ENCODE measurements around the gene SLC25A10.

Gene SLC25A10

DNA sequence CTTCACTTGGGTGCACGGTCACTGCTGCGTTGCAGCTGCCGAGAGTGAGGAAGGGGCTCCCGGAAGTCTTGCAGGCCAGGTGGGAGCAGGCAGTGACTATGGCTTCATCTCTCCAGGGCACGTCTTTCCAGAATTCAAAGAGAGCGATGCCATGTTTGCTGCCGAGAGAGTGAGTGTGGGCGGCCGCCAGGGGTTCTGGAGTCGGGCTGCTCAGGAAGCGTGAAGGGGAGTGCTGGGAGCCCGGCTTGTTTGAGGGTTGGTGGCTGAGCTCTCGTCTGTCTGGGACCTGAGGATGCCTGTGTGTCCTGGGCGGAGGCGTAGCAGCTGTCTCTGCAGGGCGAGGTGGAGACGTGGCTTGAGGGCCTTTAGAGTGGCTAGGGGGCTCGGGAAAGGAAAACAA is 22.0 kb upstream of the SLC25A10 start:
- Histone ChIP-seq H3K4me1 (ENCODE audit: control insufficient read depth, insufficient read depth, low read length) (peaks cover 6% of the 10 kb centered on the region), H3K9me3 (ENCODE audit: control insufficient read depth, low read length) (no peaks in the 10 kb centered on the region)

DNA sequence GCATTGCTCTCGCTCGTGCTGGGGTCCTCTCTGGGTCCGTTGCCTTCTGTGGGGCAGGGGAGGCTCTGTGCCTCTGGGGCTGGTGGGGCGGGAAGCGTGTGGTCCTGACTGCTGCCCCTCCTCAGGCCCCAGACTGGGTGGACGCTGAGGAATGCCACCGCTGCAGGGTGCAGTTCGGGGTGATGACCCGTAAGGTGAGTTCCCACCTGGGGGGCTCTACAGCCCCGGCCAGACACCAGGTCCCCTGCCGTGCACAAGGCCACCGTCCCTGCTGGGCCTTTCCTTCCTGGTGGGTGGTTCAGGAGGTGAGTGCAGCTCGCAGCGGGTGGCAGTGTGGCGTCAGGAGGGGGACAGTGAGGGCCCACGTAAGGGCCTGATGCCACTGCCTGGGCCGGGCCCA is 21.5 kb upstream of the SLC25A10 start:
- peaks cover 96% of the 10 kb centered on the region for H3K36me3 ChIP-seq (ENCODE audit: control insufficient read depth, insufficient read depth, low read length, severe bottlenecking)

More for the DNA sequence above, 22.0 kb upstream of the SLC25A10 start:
- peaks cover 91% of the 10 kb centered on the region for H3K36me3 ChIP-seq (ENCODE audit: control insufficient read depth, insufficient read depth, low read length, severe bottlenecking)
- no peaks in the 10 kb centered on the region for H3K27me3 ChIP-seq (replicated peaks; ENCODE audit: control insufficient read depth, insufficient read depth, low read length)
- no peak overlapping the region for H3K9ac ChIP-seq (ENCODE audit: low read length)
- DNase-seq (ENCODE audit: low read depth): no peak
- H3K4me3 ChIP-seq (ENCODE audit: low read length): no peak overlapping the region

DNA sequence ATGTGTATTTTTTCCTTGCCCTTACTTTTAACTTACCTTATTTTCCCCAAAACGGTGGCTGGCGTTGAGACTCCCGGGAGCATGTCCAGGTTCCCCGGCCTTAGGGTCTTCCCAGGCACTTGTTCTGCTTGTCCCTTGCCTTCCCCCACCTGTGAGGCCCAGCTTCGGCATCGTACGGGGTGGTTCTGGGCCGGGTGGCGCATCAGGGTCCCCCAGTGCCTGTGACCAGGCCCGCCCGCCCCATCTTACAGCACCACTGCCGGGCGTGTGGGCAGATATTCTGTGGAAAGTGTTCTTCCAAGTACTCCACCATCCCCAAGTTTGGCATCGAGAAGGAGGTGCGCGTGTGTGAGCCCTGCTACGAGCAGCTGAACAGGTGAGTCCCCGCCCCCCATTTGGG is 20.9 kb upstream of the SLC25A10 start:
- DNase-seq (ENCODE audit: low read depth): no peak

More for the DNA sequence above, 21.5 kb upstream of the SLC25A10 start:
- Histone ChIP-seq H3K9me3 (ENCODE audit: control insufficient read depth, low read length) (no peaks in the 10 kb centered on the region), H3K4me3 (ENCODE audit: low read length) (no peak overlapping the region), H3K27me3 (replicated peaks; ENCODE audit: control insufficient read depth, insufficient read depth, low read length) (no peaks in the 10 kb centered on the region), H3K9ac (ENCODE audit: low read length) (no peak overlapping the region), H3K4me1 (ENCODE audit: control insufficient read depth, insufficient read depth, low read length) (peaks cover 1% of the 10 kb centered on the region)
- no peak for DNase-seq (ENCODE audit: low read depth)

DNA sequence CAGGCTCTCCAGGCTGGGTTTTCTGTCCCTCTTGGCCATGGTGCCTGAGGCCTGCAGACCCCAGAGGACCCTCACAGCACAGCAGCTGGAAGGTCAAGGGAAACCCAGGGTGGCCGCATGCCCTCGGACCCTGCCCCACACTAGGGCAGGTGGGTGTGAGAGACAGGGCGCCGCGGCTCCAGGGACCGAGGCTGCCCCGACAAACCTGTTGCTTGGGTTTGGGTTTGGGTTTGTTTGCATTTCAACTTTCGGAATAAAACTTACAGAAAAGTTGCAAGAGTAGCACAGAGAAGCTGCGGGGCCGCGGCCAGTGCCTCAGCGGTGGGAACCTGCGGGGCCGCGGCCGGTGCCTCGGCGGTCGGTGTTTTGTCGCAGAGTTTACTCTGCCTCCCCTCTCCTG is 20.5 kb upstream of the SLC25A10 start:
- no peak for DNase-seq (ENCODE audit: low read depth)
- H3K4me3 ChIP-seq (ENCODE audit: low read length): no peak overlapping the region
- H3K27me3 ChIP-seq (replicated peaks; ENCODE audit: control insufficient read depth, insufficient read depth, low read length): no peaks in the 10 kb centered on the region
- H3K9ac ChIP-seq (ENCODE audit: low read length): no peak overlapping the region
- peaks cover 97% of the 10 kb centered on the region for H3K36me3 ChIP-seq (ENCODE audit: control insufficient read depth, insufficient read depth, low read length, severe bottlenecking)
- no peaks in the 10 kb centered on the region for H3K4me1 ChIP-seq (ENCODE audit: control insufficient read depth, insufficient read depth, low read length)
- H3K9me3 ChIP-seq (ENCODE audit: control insufficient read depth, low read length): no peaks in the 10 kb centered on the region

More for the DNA sequence above, 20.9 kb upstream of the SLC25A10 start:
- no peaks in the 10 kb centered on the region for H3K27me3 ChIP-seq (replicated peaks; ENCODE audit: control insufficient read depth, insufficient read depth, low read length)
- H3K4me3 ChIP-seq (ENCODE audit: low read length): no peak overlapping the region
- H3K4me1 ChIP-seq (ENCODE audit: control insufficient read depth, insufficient read depth, low read length): no peaks in the 10 kb centered on the region
- H3K9me3 ChIP-seq (ENCODE audit: control insufficient read depth, low read length): no peaks in the 10 kb centered on the region
- no peak overlapping the region for H3K9ac ChIP-seq (ENCODE audit: low read length)
- peaks cover 97% of the 10 kb centered on the region for H3K36me3 ChIP-seq (ENCODE audit: control insufficient read depth, insufficient read depth, low read length, severe bottlenecking)

DNA sequence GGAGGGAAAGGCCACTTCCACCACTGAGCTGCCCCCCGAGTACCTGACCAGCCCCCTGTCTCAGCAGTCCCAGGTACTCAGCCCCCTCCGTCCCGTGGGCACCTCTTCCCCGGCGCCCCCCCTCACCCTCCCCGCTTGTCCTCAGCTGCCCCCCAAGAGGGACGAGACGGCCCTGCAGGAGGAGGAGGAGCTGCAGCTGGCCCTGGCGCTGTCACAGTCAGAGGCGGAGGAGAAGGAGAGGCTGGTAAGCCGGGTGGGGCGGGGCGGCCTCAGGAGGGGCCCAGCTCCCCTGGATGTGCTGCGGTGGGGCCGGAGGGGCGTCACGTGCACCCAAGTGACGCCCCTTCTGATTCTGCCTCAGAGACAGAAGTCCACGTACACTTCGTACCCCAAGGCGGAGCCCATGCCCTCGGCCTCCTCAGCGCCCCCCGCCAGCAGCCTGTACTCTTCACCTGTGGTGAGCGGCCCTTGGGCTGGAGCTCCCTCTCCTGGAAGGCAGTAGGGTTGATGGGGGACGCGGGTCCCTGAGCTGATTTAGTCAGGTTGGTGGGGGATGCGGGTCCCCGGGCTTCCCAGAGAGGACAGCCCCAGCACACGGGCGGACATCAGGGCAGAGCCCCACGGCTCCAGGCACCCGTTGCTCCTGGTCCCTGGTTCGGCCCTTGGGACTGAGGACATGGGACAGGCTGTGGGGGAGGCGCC is 18.4 kb upstream of the SLC25A10 start:
- no peak overlapping the region for H3K4me3 ChIP-seq (ENCODE audit: low read length)
- DNase-seq (ENCODE audit: low read depth): no peak
- no peak overlapping the region for H3K9ac ChIP-seq (ENCODE audit: low read length)
- no peaks in the 10 kb centered on the region for H3K27me3 ChIP-seq (replicated peaks; ENCODE audit: control insufficient read depth, insufficient read depth, low read length)
- no peaks in the 10 kb centered on the region for H3K4me1 ChIP-seq (ENCODE audit: control insufficient read depth, insufficient read depth, low read length)
- peaks cover 97% of the 10 kb centered on the region for H3K36me3 ChIP-seq (ENCODE audit: control insufficient read depth, insufficient read depth, low read length, severe bottlenecking)
- no peaks in the 10 kb centered on the region for H3K9me3 ChIP-seq (ENCODE audit: control insufficient read depth, low read length)

DNA sequence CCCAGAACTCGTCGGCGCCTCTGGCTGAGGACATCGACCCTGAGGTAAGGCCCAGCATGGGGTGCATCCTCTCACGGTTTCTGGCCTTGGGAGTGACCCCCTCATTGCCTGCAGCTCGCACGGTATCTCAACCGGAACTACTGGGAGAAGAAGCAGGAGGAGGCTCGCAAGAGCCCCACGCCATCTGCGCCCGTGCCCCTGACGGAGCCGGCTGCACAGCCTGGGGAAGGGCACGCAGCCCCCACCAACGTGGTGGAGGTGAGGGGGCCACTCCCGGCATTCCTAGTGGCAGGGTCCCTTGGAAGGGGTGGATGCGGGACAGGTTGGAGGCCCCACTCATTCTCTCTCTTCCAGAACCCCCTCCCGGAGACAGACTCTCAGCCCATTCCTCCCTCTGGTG is 17.3 kb upstream of the SLC25A10 start:
- no peaks in the 10 kb centered on the region for H3K4me1 ChIP-seq (ENCODE audit: control insufficient read depth, insufficient read depth, low read length)

DNA sequence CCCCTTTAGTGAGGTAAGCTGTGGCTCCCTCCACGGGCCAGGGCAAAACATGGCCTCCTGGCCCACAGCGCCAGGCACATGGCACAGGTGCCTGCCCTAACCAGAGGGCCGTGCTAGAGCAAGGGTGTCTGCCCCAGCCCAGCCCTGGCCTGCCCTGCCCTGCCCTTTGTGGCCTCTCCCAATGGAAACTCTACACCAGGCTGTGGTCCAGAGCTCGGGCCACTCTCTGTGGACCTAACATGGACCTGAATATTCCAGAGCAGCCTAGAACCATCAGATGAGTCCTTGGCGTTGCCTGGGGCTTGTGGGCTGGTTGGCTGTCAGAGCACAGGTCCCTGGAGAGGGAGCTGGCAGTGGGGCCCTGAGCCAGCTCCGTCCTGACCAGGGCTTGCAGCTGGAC is 16.9 kb upstream of the SLC25A10 start:
- Histone ChIP-seq H3K27me3 (replicated peaks; ENCODE audit: control insufficient read depth, insufficient read depth, low read length) (no peaks in the 10 kb centered on the region), H3K4me3 (ENCODE audit: low read length) (no peak overlapping the region), H3K9ac (ENCODE audit: low read length) (no peak overlapping the region), H3K4me1 (ENCODE audit: control insufficient read depth, insufficient read depth, low read length) (no peaks in the 10 kb centered on the region), H3K36me3 (ENCODE audit: control insufficient read depth, insufficient read depth, low read length, severe bottlenecking) (peaks cover 92% of the 10 kb centered on the region), H3K9me3 (ENCODE audit: control insufficient read depth, low read length) (no peaks in the 10 kb centered on the region)
- DNase-seq (ENCODE audit: low read depth): no peak

More for the DNA sequence above, 17.3 kb upstream of the SLC25A10 start:
- peaks cover 96% of the 10 kb centered on the region for H3K36me3 ChIP-seq (ENCODE audit: control insufficient read depth, insufficient read depth, low read length, severe bottlenecking)
- no peaks in the 10 kb centered on the region for H3K9me3 ChIP-seq (ENCODE audit: control insufficient read depth, low read length)
- H3K9ac ChIP-seq (ENCODE audit: low read length): no peak overlapping the region
- H3K4me3 ChIP-seq (ENCODE audit: low read length): no peak overlapping the region
- DNase-seq (ENCODE audit: low read depth): no peak
- no peaks in the 10 kb centered on the region for H3K27me3 ChIP-seq (replicated peaks; ENCODE audit: control insufficient read depth, insufficient read depth, low read length)

DNA sequence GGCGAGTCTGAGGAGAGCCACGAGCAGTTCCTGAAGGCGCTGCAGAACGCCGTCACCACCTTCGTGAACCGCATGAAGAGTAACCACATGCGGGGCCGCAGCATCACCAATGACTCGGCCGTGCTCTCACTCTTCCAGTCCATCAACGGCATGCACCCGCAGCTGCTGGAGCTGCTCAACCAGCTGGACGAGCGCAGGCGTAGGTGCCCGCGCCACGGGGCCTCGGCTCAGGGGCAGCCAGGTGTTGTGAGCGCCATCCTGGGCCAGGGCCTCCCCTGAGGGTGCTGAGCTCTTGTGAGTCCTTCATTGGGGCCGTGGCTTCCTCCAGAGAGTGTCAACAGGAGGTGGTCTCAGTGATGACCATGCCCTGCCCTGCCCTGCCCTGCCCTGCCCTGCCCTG is 16.3 kb upstream of the SLC25A10 start:
- Histone ChIP-seq H3K4me3 (ENCODE audit: low read length) (no peak overlapping the region), H3K27me3 (replicated peaks; ENCODE audit: control insufficient read depth, insufficient read depth, low read length) (no peaks in the 10 kb centered on the region), H3K9me3 (ENCODE audit: control insufficient read depth, low read length) (no peaks in the 10 kb centered on the region), H3K9ac (ENCODE audit: low read length) (no peak overlapping the region), H3K36me3 (ENCODE audit: control insufficient read depth, insufficient read depth, low read length, severe bottlenecking) (peaks cover 89% of the 10 kb centered on the region), H3K4me1 (ENCODE audit: control insufficient read depth, insufficient read depth, low read length) (no peaks in the 10 kb centered on the region)
- no peak for DNase-seq (ENCODE audit: low read depth)

DNA sequence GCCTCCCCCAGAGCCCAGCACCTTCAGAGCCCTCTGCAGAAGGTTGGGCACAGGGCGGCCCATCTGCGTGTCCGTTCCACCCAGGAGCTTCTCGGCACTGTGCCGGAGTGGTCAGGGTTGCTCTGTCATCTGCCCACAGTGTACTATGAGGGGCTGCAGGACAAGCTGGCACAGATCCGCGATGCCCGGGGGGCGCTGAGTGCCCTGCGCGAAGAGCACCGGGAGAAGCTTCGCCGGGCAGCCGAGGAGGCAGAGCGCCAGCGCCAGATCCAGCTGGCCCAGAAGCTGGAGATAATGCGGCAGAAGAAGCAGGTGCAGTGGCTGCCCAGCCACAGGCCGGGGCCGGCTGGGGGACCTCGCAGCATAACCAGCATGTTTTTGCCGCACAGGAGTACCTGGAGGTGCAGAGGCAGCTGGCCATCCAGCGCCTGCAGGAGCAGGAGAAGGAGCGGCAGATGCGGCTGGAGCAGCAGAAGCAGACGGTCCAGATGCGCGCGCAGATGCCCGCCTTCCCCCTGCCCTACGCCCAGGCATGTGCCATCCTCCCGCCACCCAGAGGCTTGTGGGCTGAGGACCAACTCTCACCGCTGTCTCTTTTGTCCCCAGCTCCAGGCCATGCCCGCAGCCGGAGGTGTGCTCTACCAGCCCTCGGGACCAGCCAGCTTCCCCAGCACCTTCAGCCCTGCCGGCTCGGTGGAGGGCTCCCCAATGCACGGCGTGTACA is 15.7 kb upstream of the SLC25A10 start:
- peaks cover 3% of the 10 kb centered on the region for H3K4me1 ChIP-seq (ENCODE audit: control insufficient read depth, insufficient read depth, low read length)
- H3K9me3 ChIP-seq (ENCODE audit: control insufficient read depth, low read length): no peaks in the 10 kb centered on the region
- no peak overlapping the region for H3K4me3 ChIP-seq (ENCODE audit: low read length)
- DNase-seq (ENCODE audit: low read depth): no peak
- no peak overlapping the region for H3K9ac ChIP-seq (ENCODE audit: low read length)
- no peaks in the 10 kb centered on the region for H3K27me3 ChIP-seq (replicated peaks; ENCODE audit: control insufficient read depth, insufficient read depth, low read length)
- H3K36me3 ChIP-seq (ENCODE audit: control insufficient read depth, insufficient read depth, low read length, severe bottlenecking): peaks cover 89% of the 10 kb centered on the region

DNA sequence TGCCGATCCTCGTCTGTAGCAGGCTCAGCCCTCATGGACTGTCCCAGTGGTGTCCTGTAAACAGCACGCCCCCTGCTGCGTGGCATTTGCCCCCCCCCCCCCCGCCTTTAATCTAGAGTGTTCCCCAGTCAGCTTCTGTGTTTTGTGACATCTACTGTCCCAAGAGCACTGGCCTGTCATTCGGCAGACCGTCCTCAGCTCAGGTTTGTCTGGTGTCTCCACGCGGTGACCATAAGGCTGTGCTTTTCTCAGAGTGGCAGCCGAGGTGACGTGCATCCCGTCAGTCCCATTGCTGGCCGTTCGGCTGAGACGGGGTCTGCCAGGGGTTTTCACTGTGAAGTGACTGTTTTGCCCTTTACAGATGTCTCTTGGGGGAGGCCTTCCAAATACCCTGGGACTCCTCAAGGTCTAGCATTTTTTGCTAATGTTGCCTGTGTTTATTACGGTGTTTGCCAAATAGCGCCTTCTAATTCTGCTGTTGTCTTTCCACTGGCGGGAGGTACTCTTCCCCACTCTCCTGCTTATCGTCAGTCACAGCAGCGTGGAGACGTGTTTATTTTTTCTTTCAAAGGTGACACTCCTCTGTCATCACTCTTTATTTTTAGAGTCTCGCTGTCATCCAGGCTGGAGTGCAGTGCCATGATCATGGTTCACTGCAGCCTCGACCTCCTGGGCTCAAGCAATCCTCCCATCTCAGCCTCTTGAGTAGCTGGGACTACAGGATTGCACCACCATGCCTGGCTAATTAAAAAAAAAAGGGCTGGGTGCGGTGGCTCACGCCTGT is 14.6 kb upstream of the SLC25A10 start:
- no peaks in the 10 kb centered on the region for H3K27me3 ChIP-seq (replicated peaks; ENCODE audit: control insufficient read depth, insufficient read depth, low read length)
- H3K4me3 ChIP-seq (ENCODE audit: low read length): no peak overlapping the region
- peaks cover 82% of the 10 kb centered on the region for H3K36me3 ChIP-seq (ENCODE audit: control insufficient read depth, insufficient read depth, low read length, severe bottlenecking)
- DNase-seq (ENCODE audit: low read depth): no peak
- peaks cover 14% of the 10 kb centered on the region for H3K4me1 ChIP-seq (ENCODE audit: control insufficient read depth, insufficient read depth, low read length)
- no peak overlapping the region for H3K9ac ChIP-seq (ENCODE audit: low read length)
- H3K9me3 ChIP-seq (ENCODE audit: control insufficient read depth, low read length): no peaks in the 10 kb centered on the region
